SK-N-MC (cell line): ENCODE results near the gene PBX3.

Source experiments
- DNase-seq: peaks from one replicate; pipeline ENCODE4 v3.0.0-alpha.2; 2011; ENCODE audit warnings: low read depth, low spot score
- H3K27ac ChIP-seq: fragments of 200-600 bp; sonication (generic); 2 replicates; pipeline ENCODE4 v1.5.1; 2016; ENCODE audit warnings: mixed run types
- H3K36me3 ChIP-seq: fragments of 200-600 bp; sonication (generic); 2 replicates; pipeline ENCODE4 v1.6.1; 2017; ENCODE audit warnings: antibody characterized with exemption, low read length, mixed read lengths; ENCODE audit not compliant: insufficient read depth
- H3K4me3 ChIP-seq: fragments of 200-600 bp; sonication (generic); 2 replicates; pipeline ENCODE4 v1.5.1; 2016
- H3K9ac ChIP-seq: fragments of 200-600 bp; sonication (generic); 2 replicates; pipeline ENCODE4 v1.8.0; 2017; ENCODE audit warnings: mixed run types, mixed read lengths; ENCODE audit not compliant: insufficient read length
- H3K9me3 ChIP-seq: fragments of 200-600 bp; sonication (generic); 2 replicates; pipeline ENCODE4 v1.6.1; 2017; ENCODE audit warnings: low read depth, mild to moderate bottlenecking, antibody characterized with exemption, low read length, moderate library complexity, mixed read lengths
- EZH2 ChIP-seq: fragments of 200-600 bp; sonication (generic); IDR thresholded peaks from one replicate; pipeline ENCODE4 v1.6.1; 2017; ENCODE audit warnings: antibody characterized with exemption
- FOXP2 ChIP-seq: optimal IDR thresholded peaks from 2 replicates; pipeline ENCODE3; 2011; ENCODE audit warnings: mild to moderate bottlenecking, moderate library complexity; ENCODE audit not compliant: insufficient read depth; ENCODE audit errors: extremely low read length, control extremely low read depth
- POLR2AphosphoS5 ChIP-seq: IDR thresholded peaks from 2 replicates; pipeline ENCODE4 v1.6.1; 2012; ENCODE audit warnings: mild to moderate bottlenecking, low read depth, low read length, borderline replicate concordance

The PBX3 gene

DNA sequence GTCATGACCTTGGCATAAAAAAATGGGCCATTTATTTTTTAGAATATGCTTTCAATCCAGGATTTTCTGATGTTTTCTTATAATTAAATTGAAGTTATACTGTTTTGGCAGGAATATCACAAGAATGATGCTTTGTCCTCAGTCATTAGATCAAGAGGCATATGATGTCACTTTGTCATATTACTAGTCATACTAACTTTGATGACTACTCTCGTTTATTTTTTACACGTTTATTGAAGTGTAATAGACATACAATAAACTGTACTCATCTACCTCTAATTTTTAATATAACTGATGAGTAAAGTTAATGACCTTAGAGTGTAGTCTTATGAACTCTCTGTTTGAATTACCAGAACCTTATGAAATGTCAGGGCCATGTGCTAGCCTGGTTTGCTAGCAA, 56.4 kb downstream of the PBX3 start:
- Histone ChIP-seq H3K4me3 (no peak overlapping the region), H3K36me3 (no peaks in the 10 kb centered on the region), H3K27ac (no peak overlapping the region), H3K9ac (no peak overlapping the region), H3K9me3 (no peaks in the 10 kb centered on the region)
- DNase-seq, result no peak
- TF ChIP-seq POLR2AphosphoS5 (no peak), FOXP2 (no peak), EZH2 (no peak)

DNA sequence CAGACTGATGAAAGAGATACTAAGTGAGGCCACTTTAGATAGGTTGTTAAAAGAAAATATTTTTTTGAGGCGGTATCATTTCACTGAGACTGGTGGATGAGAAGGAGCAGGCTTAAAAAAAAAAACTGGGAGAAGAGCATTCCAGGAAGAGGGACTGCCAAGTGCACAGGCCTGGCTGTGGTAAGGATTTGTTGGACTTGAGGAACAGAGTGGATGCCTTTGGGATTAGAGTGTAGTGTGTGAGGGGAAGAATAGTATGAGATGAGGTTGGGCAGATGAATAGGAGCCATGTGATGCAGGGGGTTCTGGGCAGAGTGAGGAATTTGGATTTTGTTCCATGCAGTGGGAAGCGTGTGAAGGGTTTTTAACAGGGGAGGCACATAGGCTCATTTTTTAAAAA, 57.9 kb downstream of the PBX3 start:
- no peak for DNase-seq
- Histone ChIP-seq H3K36me3 (no peaks in the 10 kb centered on the region), H3K27ac (no peak overlapping the region), H3K9me3 (no peaks in the 10 kb centered on the region), H3K4me3 (no peak overlapping the region), H3K9ac (no peak overlapping the region)
- TF ChIP-seq POLR2AphosphoS5 (no peak), FOXP2 (no peak), EZH2 (no peak)

DNA sequence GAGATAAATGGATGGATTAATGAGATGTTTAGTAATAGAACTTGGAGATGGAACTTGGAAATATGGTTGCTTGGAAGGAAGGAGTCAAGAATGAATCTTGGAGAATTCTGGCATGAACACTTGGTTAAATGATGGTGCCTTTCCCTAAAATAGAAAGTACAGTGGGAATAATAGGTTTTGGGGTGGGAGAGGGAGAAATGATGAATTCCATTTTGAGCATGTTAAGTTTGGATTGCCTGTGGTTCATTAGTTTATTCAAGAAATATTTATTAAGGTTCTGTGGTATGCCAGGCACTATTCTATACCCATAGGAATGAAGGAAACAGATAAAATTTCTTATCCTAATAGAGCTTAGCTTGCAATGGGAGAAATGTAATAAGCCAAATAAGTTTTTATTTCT, 58.4 kb downstream of the PBX3 start:
- Histone ChIP-seq H3K36me3 (no peaks in the 10 kb centered on the region), H3K9me3 (no peaks in the 10 kb centered on the region), H3K9ac (no peak overlapping the region), H3K27ac (no peak overlapping the region), H3K4me3 (no peak overlapping the region)
- no peak for TF ChIP-seq POLR2AphosphoS5
- TF ChIP-seq FOXP2, result no peak
- TF ChIP-seq EZH2, result no peak
- no peak for DNase-seq

DNA sequence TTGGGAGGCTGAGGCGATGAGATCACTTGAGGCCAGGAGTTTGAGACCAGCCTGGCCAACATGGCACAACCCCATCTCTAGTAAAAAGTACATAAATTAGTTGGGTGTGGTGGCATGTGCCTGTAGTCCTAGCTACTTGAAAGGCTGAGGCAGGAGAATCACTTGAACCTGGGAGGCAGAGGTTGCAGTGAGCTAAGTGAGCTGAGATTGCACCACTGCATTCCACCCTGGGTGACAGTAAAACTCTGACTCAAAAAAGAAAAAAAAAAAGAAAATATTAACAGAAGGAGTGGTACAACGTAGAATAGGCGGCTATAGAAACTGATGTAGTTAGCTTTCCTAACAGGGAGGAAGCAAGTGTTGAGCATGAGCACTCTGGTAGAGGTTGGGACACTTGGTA, 59.9 kb downstream of the PBX3 start:
- H3K9ac ChIP-seq, result no peak overlapping the region
- no peak for TF ChIP-seq POLR2AphosphoS5
- no peak for TF ChIP-seq FOXP2
- no peak for TF ChIP-seq EZH2
- H3K9me3 ChIP-seq, result no peaks in the 10 kb centered on the region
- no peak for DNase-seq
- H3K4me3 ChIP-seq, result no peak overlapping the region
- no peaks in the 10 kb centered on the region for H3K36me3 ChIP-seq
- no peak overlapping the region for H3K27ac ChIP-seq

DNA sequence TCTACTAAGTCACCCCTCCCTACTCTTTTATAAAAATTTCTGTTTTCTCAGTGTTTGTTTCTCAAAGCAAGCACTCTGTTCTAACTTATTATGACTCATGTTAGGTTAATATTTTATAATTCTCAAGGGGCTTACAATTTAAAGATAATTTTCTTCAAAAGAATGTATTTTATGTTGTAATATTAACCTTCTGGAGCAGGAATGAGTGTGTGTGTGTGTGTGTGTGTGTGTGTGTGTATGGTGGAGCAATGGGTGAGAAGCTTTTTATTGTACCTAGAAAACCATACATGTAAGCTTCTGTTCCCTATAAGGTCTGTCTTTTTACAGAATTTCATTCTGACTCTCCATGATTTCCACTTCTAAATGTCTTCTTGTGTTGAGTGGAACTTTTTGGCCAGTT, 63.0 kb downstream of the PBX3 start:
- TF ChIP-seq FOXP2, result no peak
- H3K36me3 ChIP-seq, result no peaks in the 10 kb centered on the region
- H3K4me3 ChIP-seq, result no peak overlapping the region
- no peak overlapping the region for H3K27ac ChIP-seq
- H3K9me3 ChIP-seq, result no peaks in the 10 kb centered on the region
- H3K9ac ChIP-seq, result no peak overlapping the region
- no peak for DNase-seq

DNA sequence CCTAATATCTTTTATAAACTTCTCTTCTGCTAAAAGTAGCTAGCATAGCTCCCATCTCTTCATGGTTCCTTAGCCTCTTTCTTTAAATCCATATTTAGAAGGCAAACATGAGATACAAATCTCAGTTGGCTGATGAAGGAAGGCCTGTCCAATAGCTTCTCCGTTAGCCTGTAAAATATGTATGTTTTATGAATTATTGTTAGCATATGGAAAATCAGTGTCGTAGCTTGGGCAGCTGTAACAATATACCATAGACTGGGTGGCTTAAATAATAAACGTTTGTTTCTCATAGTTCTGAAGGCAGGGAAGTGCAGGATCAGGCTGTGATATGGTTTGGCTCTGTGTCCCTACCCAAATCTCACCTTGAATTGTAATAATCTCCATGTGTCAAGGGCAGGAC, 63.8 kb downstream of the PBX3 start:
- Histone ChIP-seq H3K27ac (no peak overlapping the region), H3K36me3 (no peaks in the 10 kb centered on the region), H3K4me3 (no peak overlapping the region), H3K9me3 (no peaks in the 10 kb centered on the region), H3K9ac (no peak overlapping the region)
- no peak for DNase-seq
- no peak for TF ChIP-seq EZH2
- TF ChIP-seq FOXP2, result no peak
- no peak for TF ChIP-seq POLR2AphosphoS5

DNA sequence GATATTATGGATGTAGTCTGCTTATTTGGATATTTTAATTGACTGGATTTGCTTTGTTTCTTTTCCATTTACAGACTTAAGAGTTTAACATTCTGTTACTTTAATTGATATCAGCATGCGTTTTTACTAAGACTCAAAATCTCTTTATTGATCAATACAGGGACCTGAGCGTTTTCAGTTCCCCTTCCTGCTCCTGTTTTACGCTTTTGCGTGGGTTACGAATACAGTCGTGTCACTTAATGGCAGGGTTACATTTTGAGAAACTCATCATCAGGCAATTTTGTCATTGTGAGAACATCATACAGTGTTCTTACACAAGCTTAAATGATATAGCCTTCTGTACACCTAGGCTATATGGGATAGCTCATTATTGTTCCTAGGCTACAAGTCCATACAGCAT, 65.2 kb downstream of the PBX3 start:
- no peaks in the 10 kb centered on the region for H3K9me3 ChIP-seq
- no peak overlapping the region for H3K27ac ChIP-seq
- H3K4me3 ChIP-seq, result no peak overlapping the region
- TF ChIP-seq EZH2, result no peak
- TF ChIP-seq POLR2AphosphoS5, result no peak
- TF ChIP-seq FOXP2, result no peak
- H3K9ac ChIP-seq, result no peak overlapping the region
- no peaks in the 10 kb centered on the region for H3K36me3 ChIP-seq
- no peak for DNase-seq

DNA sequence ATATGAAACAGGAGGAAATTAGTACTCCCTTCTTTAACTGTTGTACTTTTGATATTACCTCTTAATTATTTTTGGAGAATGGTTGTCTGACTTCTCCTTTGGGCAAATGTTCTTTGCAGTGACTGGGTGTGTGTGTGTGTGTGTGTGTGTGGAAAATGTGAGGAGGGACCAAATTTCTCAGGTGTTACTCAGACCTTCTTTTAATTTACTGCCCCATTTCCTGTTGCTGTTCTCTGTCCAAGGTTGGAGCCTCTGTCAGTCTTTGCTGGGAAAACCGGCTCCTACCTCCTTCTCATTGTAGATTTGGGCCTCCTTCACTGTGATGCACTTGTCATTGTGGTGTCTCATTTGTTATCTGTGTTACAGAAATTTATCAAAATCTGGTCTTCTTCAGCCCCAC, 68.4 kb downstream of the PBX3 start:
- TF ChIP-seq EZH2, result no peak
- TF ChIP-seq FOXP2, result no peak
- TF ChIP-seq POLR2AphosphoS5, result no peak
- H3K27ac ChIP-seq, result no peak overlapping the region
- DNase-seq, result no peak
- H3K9ac ChIP-seq, result no peak overlapping the region
- H3K36me3 ChIP-seq, result no peaks in the 10 kb centered on the region
- H3K9me3 ChIP-seq, result no peaks in the 10 kb centered on the region
- H3K4me3 ChIP-seq, result no peak overlapping the region

DNA sequence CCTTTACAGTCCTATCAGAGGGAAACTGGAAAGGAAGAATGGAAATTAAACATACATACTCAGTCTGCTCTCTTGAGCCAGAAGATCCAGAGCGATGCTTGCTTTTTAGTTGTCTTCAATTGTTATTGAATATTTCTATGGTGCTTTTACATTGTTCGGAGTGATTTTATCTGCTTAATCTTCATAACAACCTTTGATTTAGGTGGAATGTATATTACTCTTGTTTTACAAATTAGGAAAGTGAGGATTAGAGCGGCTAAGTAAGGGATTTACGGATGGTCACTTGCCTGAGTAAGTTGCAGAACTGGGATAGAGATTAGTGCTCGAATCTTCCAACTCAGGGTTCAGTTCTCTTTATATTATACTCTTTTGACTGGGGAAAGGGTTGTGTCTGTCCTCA, 69.1 kb downstream of the PBX3 start:
- Histone ChIP-seq H3K9ac (no peak overlapping the region), H3K36me3 (no peaks in the 10 kb centered on the region), H3K4me3 (no peak overlapping the region), H3K9me3 (no peaks in the 10 kb centered on the region), H3K27ac (no peak overlapping the region)
- no peak for DNase-seq
- TF ChIP-seq FOXP2 (no peak), EZH2 (no peak), POLR2AphosphoS5 (no peak)

DNA sequence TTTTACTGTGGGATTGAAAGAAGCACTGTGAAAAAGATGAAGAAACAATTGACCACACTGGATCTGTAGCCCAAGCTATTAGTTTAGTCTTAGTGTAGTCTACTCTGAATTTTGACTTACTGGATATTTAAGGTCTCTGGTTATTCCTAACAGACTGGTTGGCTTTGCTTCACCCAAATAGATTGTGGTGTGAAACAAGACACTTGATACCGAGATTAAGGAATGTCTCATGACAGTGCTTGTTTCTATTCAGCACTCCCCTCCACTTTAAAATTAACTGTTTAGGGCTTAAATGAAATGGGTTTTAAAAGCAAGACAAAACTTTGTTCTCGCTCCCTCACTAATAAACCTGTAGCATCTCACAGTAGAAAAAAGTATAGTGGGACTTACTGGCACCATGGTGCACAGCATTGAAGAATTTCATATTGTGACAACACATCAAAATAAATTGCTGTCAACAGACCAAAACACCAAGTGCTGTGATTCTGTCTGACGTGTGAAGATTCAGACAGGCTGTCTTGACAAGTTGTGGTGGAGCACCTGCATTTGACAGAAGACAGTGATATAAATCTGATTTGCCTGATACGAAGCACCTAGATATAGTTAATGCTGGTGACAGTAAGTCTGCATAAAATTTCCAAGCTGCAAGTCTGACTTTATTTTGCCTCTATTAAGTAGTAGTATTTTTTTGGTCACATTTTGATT, 73.1 kb downstream of the PBX3 start:
- no peak for DNase-seq

More for the DNA sequence above, 73.1 kb downstream of the PBX3 start:
- Histone ChIP-seq H3K9ac (no peak overlapping the region), H3K36me3 (no peaks in the 10 kb centered on the region), H3K4me3 (no peak overlapping the region), H3K27ac (no peak overlapping the region), H3K9me3 (no peaks in the 10 kb centered on the region)
- TF ChIP-seq POLR2AphosphoS5, result no peak
- TF ChIP-seq FOXP2, result no peak
- TF ChIP-seq EZH2, result no peak
